Stimulated activated CD8-positive, alpha-beta memory T cell treated with anti-CD3 and anti-CD28 coated beads, Interleukin-7, amount 100 ng/mL, for 48 hours (primary cell): Measurements from ENCODE around the gene ARHGEF19.
A peak's percentile ranks its signal among the peaks of the same experiment; 100 is the strongest.
"Not testable (repeated sequence)": the region's sequence is repeated elsewhere in the genome, so short reads cannot be mapped to it uniquely, and the experiment has no call there.

Experiments used
- DNase-seq, 2 donors: peaks; one replicate each; pipeline ENCODE4 v3.0.0-alpha.2; 2020; ENCODE audit warnings: low read depth in 1 of 2; ENCODE audit errors: extremely low read depth in 1 of 2

ARHGEF19 gene

GRCh38 chr1:16222716-16223115 is 10.3 kb upstream of the ARHGEF19 start:
- not testable (repeated sequence) for DNase-seq

GRCh38 chr1:16221499-16221898 is 9.0 kb upstream of the ARHGEF19 start:
- DNase-seq: no peak

- DNase-seq: no peak
Measured at GRCh38 chr1:16219968-16220500, 7.6 kb upstream of the ARHGEF19 start.

- DNase-seq: no peak
Measured at GRCh38 chr1:16218674-16219071, 6.2 kb upstream of the ARHGEF19 start.

- no peak for DNase-seq
Measured at GRCh38 chr1:16218014-16218673, 5.7 kb upstream of the ARHGEF19 start.

GRCh38 chr1:16217061-16217785 is 4.8 kb upstream of the ARHGEF19 start:
- peak; percentile 79 to 94 for DNase-seq

- peak in 1 of 2 donors; percentile 73 for DNase-seq
Measured at GRCh38 chr1:16215882-16216753, 3.7 kb upstream of the ARHGEF19 start.

- not testable (repeated sequence) for DNase-seq
Measured at GRCh38 chr1:16215240-16215639, 2.8 kb upstream of the ARHGEF19 start.

GRCh38 chr1:16213544-16213943 is 1.1 kb upstream of the ARHGEF19 start:
- DNase-seq: not testable (repeated sequence)

GRCh38 chr1:16213013-16213412 is 561 bp upstream of the ARHGEF19 start:
- DNase-seq: no peak

- no peak for DNase-seq
Measured at GRCh38 chr1:16211824-16212223, 628 bp downstream of the ARHGEF19 start.

- no peak for DNase-seq
Measured at GRCh38 chr1:16210581-16210980, 1.9 kb downstream of the ARHGEF19 start.

- no peak for DNase-seq
Measured at GRCh38 chr1:16209847-16210407, 2.5 kb downstream of the ARHGEF19 start.

- no peak for DNase-seq
Measured at GRCh38 chr1:16209132-16209846, 3.2 kb downstream of the ARHGEF19 start.

- no peak for DNase-seq
Measured at GRCh38 chr1:16208270-16208987, 4.0 kb downstream of the ARHGEF19 start.

- no peak for DNase-seq
Measured at GRCh38 chr1:16207318-16208269, 4.9 kb downstream of the ARHGEF19 start.

- DNase-seq: peak; percentile 84 to 94
Measured at GRCh38 chr1:16206547-16207317, 5.7 kb downstream of the ARHGEF19 start.
